HepG2 (cell line): Measurements from ENCODE around the gene EVL.

Experiments used
- ARID4A ChIP-seq: sonication (generic); formaldehyde crosslinking; IDR thresholded peaks from 2 replicates; pipeline ENCODE4 v1.5.0; 2020; ENCODE audit warnings: mild to moderate bottlenecking, missing genetic modification reagents, borderline replicate concordance
- ATRX ChIP-seq: sonication (generic); formaldehyde crosslinking; IDR thresholded peaks from 2 replicates; pipeline ENCODE4 v1.4.0; 2020; ENCODE audit warnings: missing genetic modification reagents, borderline replicate concordance
- EED ChIP-seq: sonication (generic); formaldehyde crosslinking; IDR thresholded peaks from 2 replicates; pipeline ENCODE4 v1.5.0; 2020; ENCODE audit warnings: mild to moderate bottlenecking, missing genetic modification reagents
- GMEB1 ChIP-seq: sonication (generic); formaldehyde crosslinking; IDR thresholded peaks from 2 replicates; pipeline ENCODE4 v1.5.1; 2020; ENCODE audit warnings: missing genetic modification reagents, mild to moderate bottlenecking, borderline replicate concordance
- KDM5A ChIP-seq: fragments of 200-600 bp; sonication (generic); IDR thresholded peaks from 2 replicates; pipeline ENCODE4 v1.7.0; 2018; ENCODE audit warnings: antibody characterized with exemption, mild to moderate bottlenecking, low read length, borderline replicate concordance
- MEIS1 ChIP-seq: sonication (generic); formaldehyde crosslinking; IDR thresholded peaks from 2 replicates; pipeline ENCODE4 v1.9.0; 2021; ENCODE audit warnings: mild to moderate bottlenecking, missing genetic modification reagents, moderate library complexity, borderline replicate concordance
- POLR2AphosphoS5 ChIP-seq: IDR thresholded peaks from 2 replicates; pipeline ENCODE4 v1.6.1; 2012; ENCODE audit warnings: low read depth, low read length
- SCMH1 ChIP-seq: sonication (generic); formaldehyde crosslinking; IDR thresholded peaks from 2 replicates; pipeline ENCODE4 v1.9.0; 2021; ENCODE audit warnings: missing genetic modification reagents, mild to moderate bottlenecking, borderline replicate concordance
- SRF ChIP-seq: IDR thresholded peaks from 2 replicates; pipeline ENCODE4 v1.6.1; 2011; ENCODE audit warnings: mild to moderate bottlenecking, low read depth, low read length, moderate library complexity
- TFDP1 ChIP-seq: IDR thresholded peaks from 2 replicates; pipeline ENCODE4 v1.6.1; 2016; ENCODE audit warnings: missing compliant biosample characterization, missing genetic modification reagents, borderline replicate concordance
- ZBTB8A ChIP-seq: sonication (generic); formaldehyde crosslinking; IDR thresholded peaks from 2 replicates; pipeline ENCODE4 v1.4.0; 2020; ENCODE audit warnings: mild to moderate bottlenecking, low read depth, missing genetic modification reagents, borderline replicate concordance
- ZNF121 ChIP-seq: sonication (generic); formaldehyde crosslinking; IDR thresholded peaks from 2 replicates; pipeline ENCODE4 v1.5.0; 2020; ENCODE audit warnings: mild to moderate bottlenecking, missing genetic modification reagents
- ZNF296 ChIP-seq: sonication (generic); formaldehyde crosslinking; conservative IDR thresholded peaks from 2 replicates; pipeline ENCODE4 v1.5.0; 2020; ENCODE audit warnings: mild to moderate bottlenecking, missing genetic modification reagents
- ZNF800 ChIP-seq: sonication (generic); formaldehyde crosslinking; IDR thresholded peaks from 2 replicates; pipeline ENCODE4 v1.4.0; 2020; ENCODE audit warnings: missing genetic modification reagents

GRCh38 chr14:100165831-100166440 lies 100.7 kb downstream of the EVL start:
- TF ChIP-seq SCMH1: no peak
- no peak for TF ChIP-seq SRF
- no peak for TF ChIP-seq ZNF121 (CRISPR knock-in tag)
- no peak for TF ChIP-seq KDM5A
- TF ChIP-seq POLR2AphosphoS5: no peak
- TF ChIP-seq GMEB1 (CRISPR knock-in tag): no peak
- no peak for TF ChIP-seq ZBTB8A (CRISPR knock-in tag)
- no peak for TF ChIP-seq MEIS1 (CRISPR knock-in tag)
- TF ChIP-seq TFDP1: no peak
- TF ChIP-seq ATRX (CRISPR knock-in tag): no peak
- no peak for TF ChIP-seq ZNF800 (CRISPR knock-in tag)
- TF ChIP-seq EED (CRISPR knock-in tag): no peak
- no peak for TF ChIP-seq ZNF296 (CRISPR knock-in tag)
- TF ChIP-seq ARID4A (CRISPR knock-in tag): no peak
